Suprapubic skin (tissue), 4 donors: ENCODE measurements around the gene PHF20. TPM values are rescaled to one million over a fixed set of nuclear protein-coding genes. Genes with fewer than 3 reads are reported as not detected.

Source experiments
- DNase-seq, 2 donors: peaks; one replicate each; pipeline ENCODE4 v3.0.0-alpha.2; 2019; ENCODE audit warnings: low spot score in 2 of 2
- H3K27ac ChIP-seq: fragments of 200-600 bp; sonication (generic); one replicate; pipeline ENCODE4 v1.5.1; 2019
- H3K27me3 ChIP-seq: fragments of 200-600 bp; sonication (generic); one replicate; pipeline ENCODE4 v1.5.1; 2019
- H3K36me3 ChIP-seq: fragments of 200-600 bp; sonication (generic); one replicate; pipeline ENCODE4 v1.5.1; 2019
- H3K4me1 ChIP-seq: fragments of 200-600 bp; sonication (generic); one replicate; pipeline ENCODE4 v1.5.1; 2019
- H3K4me3 ChIP-seq: fragments of 200-600 bp; sonication (generic); one replicate; pipeline ENCODE4 v1.5.1; 2019; ENCODE audit warnings: mild to moderate bottlenecking
- H3K9me3 ChIP-seq: fragments of 200-600 bp; sonication (generic); one replicate; pipeline ENCODE4 v1.5.1; 2019
- CTCF ChIP-seq, 2 donors: fragments of 200-600 bp in 1 of 2; fragments of 450-650 bp in 1 of 2; sonication (generic) in 1 of 2; IDR thresholded peaks; one replicate each; pipeline ENCODE4 v1.5.1; 2016 to 2019; ENCODE audit warnings: antibody characterized with exemption in 2 of 2, mild to moderate bottlenecking in 1 of 2, moderate library complexity in 1 of 2
- EP300 ChIP-seq: sonication (generic); formaldehyde crosslinking; IDR thresholded peaks from one replicate; pipeline ENCODE4 v1.6.1; 2017; ENCODE audit warnings: antibody characterized with exemption
- POLR2A ChIP-seq, 2 donors: fragments of 450-650 bp; IDR thresholded peaks; one replicate each; pipeline ENCODE4 v1.6.1; 2017; ENCODE audit warnings: antibody characterized with exemption in 2 of 2, mild to moderate bottlenecking in 2 of 2, moderate library complexity in 2 of 2
- POLR2AphosphoS5 ChIP-seq, 3 donors: sonication (generic); formaldehyde crosslinking; IDR thresholded peaks; one replicate each; pipeline ENCODE4 v1.6.1; 2017; ENCODE audit warnings: antibody characterized with exemption in 3 of 3
- WGBS: methylation state at CpG from one replicate; pipeline ENCODE4 v1.1.5; 2018; 5-methylcytosine and 5-hydroxymethylcytosine counted together
- total RNA-seq, 4 donors: library from RNA; depleted of rRNA; stranded (reverse); fragments of >200 nt; gene quantifications; one replicate each; pipeline ENCODE4 v1.1.0, GENCODE V29; 2016

PHF20 gene
- total RNA-seq, 4 donors from 2014 or later = 44.2 to 60.6 (median 47.3) TPM

GRCh38 chr20:35918021-35918420 is 146.2 kb downstream of the PHF20 start:
- 93% methylated on average over 1 of the region's 1 CpG for WGBS
- no peak for DNase-seq
- TF ChIP-seq EP300 (no peak), POLR2AphosphoS5 (IDR thresholded peaks at IDR 0.05) (no peak), CTCF (IDR thresholded peaks at IDR 0.05) (no peak), POLR2A (IDR thresholded peaks at IDR 0.05) (no peak)
- H3K4me3 ChIP-seq = no peak overlapping the region
- H3K36me3 ChIP-seq = peaks cover 67% of the 10 kb centered on the region
- H3K4me1 ChIP-seq = no peaks in the 10 kb centered on the region
- H3K27me3 ChIP-seq = no peaks in the 10 kb centered on the region
- no peaks in the 10 kb centered on the region for H3K9me3 ChIP-seq
- H3K27ac ChIP-seq = no peak overlapping the region

GRCh38 chr20:35920523-35920922 is 148.7 kb downstream of the PHF20 start:
- Histone ChIP-seq H3K27me3 (no peaks in the 10 kb centered on the region), H3K4me1 (no peaks in the 10 kb centered on the region), H3K4me3 (no peak overlapping the region), H3K27ac (no peak overlapping the region), H3K36me3 (peaks cover 47% of the 10 kb centered on the region), H3K9me3 (no peaks in the 10 kb centered on the region)
- DNase-seq = no peak
- no peak for TF ChIP-seq EP300
- no peak for TF ChIP-seq POLR2A (IDR thresholded peaks at IDR 0.05)
- no peak for TF ChIP-seq POLR2AphosphoS5 (IDR thresholded peaks at IDR 0.05)
- no peak for TF ChIP-seq CTCF (IDR thresholded peaks at IDR 0.05)
- 94% methylated on average over 3 of the region's 3 CpGs for WGBS

GRCh38 chr20:35929301-35929700 is 157.5 kb downstream of the PHF20 start:
- TF ChIP-seq EP300 = no peak
- no peak for TF ChIP-seq POLR2A (IDR thresholded peaks at IDR 0.05)
- TF ChIP-seq CTCF (IDR thresholded peaks at IDR 0.05) = no peak
- TF ChIP-seq POLR2AphosphoS5 (IDR thresholded peaks at IDR 0.05) = no peak
- no peaks in the 10 kb centered on the region for H3K4me1 ChIP-seq
- 84% methylated on average over 2 of the region's 2 CpGs for WGBS
- H3K4me3 ChIP-seq = no peak overlapping the region
- H3K27me3 ChIP-seq = no peaks in the 10 kb centered on the region
- H3K27ac ChIP-seq = no peak overlapping the region
- H3K36me3 ChIP-seq = peaks cover 72% of the 10 kb centered on the region
- no peaks in the 10 kb centered on the region for H3K9me3 ChIP-seq
- DNase-seq = no peak

GRCh38 chr20:35934050-35934449 is 162.2 kb downstream of the PHF20 start:
- no peak for DNase-seq
- H3K36me3 ChIP-seq = peaks cover 75% of the 10 kb centered on the region
- H3K27ac ChIP-seq = no peak overlapping the region
- H3K4me3 ChIP-seq = no peak overlapping the region
- H3K4me1 ChIP-seq = no peaks in the 10 kb centered on the region
- 92% methylated on average over 4 of the region's 4 CpGs for WGBS
- TF ChIP-seq POLR2AphosphoS5 (IDR thresholded peaks at IDR 0.05) = no peak
- no peak for TF ChIP-seq CTCF (IDR thresholded peaks at IDR 0.05)
- TF ChIP-seq EP300 = no peak
- no peak for TF ChIP-seq POLR2A (IDR thresholded peaks at IDR 0.05)
- H3K27me3 ChIP-seq = no peaks in the 10 kb centered on the region
- no peaks in the 10 kb centered on the region for H3K9me3 ChIP-seq

GRCh38 chr20:35939264-35939663 is 167.4 kb downstream of the PHF20 start:
- Histone ChIP-seq H3K27me3 (no peaks in the 10 kb centered on the region), H3K4me3 (no peak overlapping the region), H3K27ac (no peak overlapping the region), H3K4me1 (no peaks in the 10 kb centered on the region), H3K36me3 (peaks cover 67% of the 10 kb centered on the region), H3K9me3 (no peaks in the 10 kb centered on the region)
- TF ChIP-seq CTCF (IDR thresholded peaks at IDR 0.05) (no peak), POLR2AphosphoS5 (IDR thresholded peaks at IDR 0.05) (no peak), POLR2A (IDR thresholded peaks at IDR 0.05) (no peak), EP300 (no peak)
- DNase-seq = no peak
- WGBS = 91% methylated on average over 3 of the region's 3 CpGs
